DND-41 (cell line): ENCODE results near the gene SLC1A4.

Experiments
- EZH2 ChIP-seq: IDR thresholded peaks from 3 replicates; pipeline ENCODE4 v1.6.1; 2012; ENCODE audit warnings: borderline replicate concordance, low read depth, mild to moderate bottlenecking, moderate library complexity, low read length, inconsistent platforms; ENCODE audit not compliant: severe bottlenecking
- TF ChIP-seq, protein P1 (sequence below): IDR thresholded peaks from 2 replicates; pipeline ENCODE4 v1.5.1; 2012; ENCODE audit warnings: borderline replicate concordance, low read length, moderate library complexity, mild to moderate bottlenecking; ENCODE audit not compliant: poor library complexity, severe bottlenecking; ENCODE audit errors: extremely low read depth

DNA sequence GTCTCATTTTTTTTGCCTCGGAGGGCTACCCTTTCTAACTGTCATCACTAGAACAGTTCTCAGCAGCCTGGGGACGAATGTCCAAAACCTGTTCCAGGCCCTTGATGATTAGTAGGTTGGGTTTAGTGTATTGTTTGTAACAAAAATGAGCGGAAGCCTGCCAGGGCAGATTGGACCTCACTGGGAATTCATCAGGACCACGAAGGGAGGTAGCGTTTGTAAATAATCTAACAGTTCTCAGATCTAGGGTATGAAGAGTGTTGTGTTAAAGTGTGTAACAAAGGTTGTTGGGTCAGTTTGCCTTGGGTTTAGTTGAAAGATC, 67.8 kb downstream of the SLC1A4 start:
- TF ChIP-seq, protein P1, sequence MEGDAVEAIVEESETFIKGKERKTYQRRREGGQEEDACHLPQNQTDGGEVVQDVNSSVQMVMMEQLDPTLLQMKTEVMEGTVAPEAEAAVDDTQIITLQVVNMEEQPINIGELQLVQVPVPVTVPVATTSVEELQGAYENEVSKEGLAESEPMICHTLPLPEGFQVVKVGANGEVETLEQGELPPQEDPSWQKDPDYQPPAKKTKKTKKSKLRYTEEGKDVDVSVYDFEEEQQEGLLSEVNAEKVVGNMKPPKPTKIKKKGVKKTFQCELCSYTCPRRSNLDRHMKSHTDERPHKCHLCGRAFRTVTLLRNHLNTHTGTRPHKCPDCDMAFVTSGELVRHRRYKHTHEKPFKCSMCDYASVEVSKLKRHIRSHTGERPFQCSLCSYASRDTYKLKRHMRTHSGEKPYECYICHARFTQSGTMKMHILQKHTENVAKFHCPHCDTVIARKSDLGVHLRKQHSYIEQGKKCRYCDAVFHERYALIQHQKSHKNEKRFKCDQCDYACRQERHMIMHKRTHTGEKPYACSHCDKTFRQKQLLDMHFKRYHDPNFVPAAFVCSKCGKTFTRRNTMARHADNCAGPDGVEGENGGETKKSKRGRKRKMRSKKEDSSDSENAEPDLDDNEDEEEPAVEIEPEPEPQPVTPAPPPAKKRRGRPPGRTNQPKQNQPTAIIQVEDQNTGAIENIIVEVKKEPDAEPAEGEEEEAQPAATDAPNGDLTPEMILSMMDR: no peak
- TF ChIP-seq EZH2: no peak
